CD4-positive, alpha-beta T cell (primary cell): Measurements from ENCODE around the gene VPS37D. TPM values are rescaled to one million over a fixed set of nuclear protein-coding genes. Genes with fewer than 3 reads are reported as not detected.
"Not testable (repeated sequence)": the region's sequence is repeated elsewhere in the genome, so short reads cannot be mapped to it uniquely, and the experiment has no call there.

ENCODE experiments used
- ATAC-seq: fragments of 200-7000 bp; cut with Tn5 transposase; one replicate; pipeline ENCODE4 v1.10.0; 2022; ENCODE audit warnings: mild to moderate bottlenecking; ENCODE audit not compliant: poor library complexity
- CTCF ChIA-PET: fragments of 350-600 bp; sonication (Branson Sonifier 250); formaldehyde crosslinking; loops from one replicate; lab custom pipeline; 2021; ENCODE audit warnings: antibody characterized with exemption, inconsistent platforms; lab: Charles Lee
- POLR2A ChIA-PET: fragments of 350-600 bp; sonication (Branson Sonifier 250); formaldehyde crosslinking; loops from one replicate; lab custom pipeline; 2021; ENCODE audit warnings: antibody characterized with exemption, inconsistent platforms; lab: Charles Lee
- DNase-seq, 14 experiments: peaks; one replicate each; pipeline ENCODE4 v3.0.0-alpha.2; 2013 to 2020; ENCODE audit warnings: mixed read lengths in 2 of 14
- H3K27ac ChIP-seq, 2 donors: one replicate each; pipeline versions ENCODE4 v1.5.1 to v1.7.0; 2013; ENCODE audit warnings: low read length in 2 of 2, low read depth in 1 of 2, mild to moderate bottlenecking in 1 of 2
- H3K27me3 ChIP-seq, 2 experiments: 1 replicate in 1 of 2; 2 replicates in 1 of 2; pipeline versions ENCODE4 v1.6.1 to v1.7.0; 2013; ENCODE audit warnings: low read length in 2 of 2, control low read depth in 1 of 2, mild to moderate bottlenecking in 1 of 2, moderate library complexity in 1 of 2; ENCODE audit not compliant: insufficient read depth in 2 of 2, control insufficient read depth in 1 of 2
- H3K36me3 ChIP-seq: one replicate; pipeline ENCODE4 v1.6.1; 2013; ENCODE audit warnings: low read length, control low read depth; ENCODE audit not compliant: insufficient read depth
- H3K4me1 ChIP-seq: one replicate; pipeline ENCODE4 v1.6.1; 2013; ENCODE audit warnings: low read length, control low read depth; ENCODE audit not compliant: insufficient read depth
- H3K4me3 ChIP-seq: one replicate; pipeline ENCODE4 v1.5.1; 2013; ENCODE audit warnings: mild to moderate bottlenecking, low read length, moderate library complexity
- H3K9me3 ChIP-seq, 2 experiments: 1 replicate in 1 of 2; 2 replicates in 1 of 2; pipeline versions ENCODE4 v1.6.1 to v1.7.0; 2013; ENCODE audit warnings: low read length in 2 of 2, mild to moderate bottlenecking in 2 of 2, control low read depth in 1 of 2, moderate library complexity in 1 of 2; ENCODE audit not compliant: control insufficient read depth in 1 of 2, insufficient read depth in 1 of 2
- H3K27ac Mint-ChIP-seq: one replicate; pipeline ENCODE4 v1.8.0; 2020; ENCODE audit warnings: mixed read lengths
- H3K27me3 Mint-ChIP-seq: one replicate; pipeline ENCODE4 v1.8.0; 2021; ENCODE audit warnings: mixed read lengths
- H3K36me3 Mint-ChIP-seq: one replicate; pipeline ENCODE4 v1.8.0; 2021; ENCODE audit warnings: low read depth, mixed read lengths
- H3K4me1 Mint-ChIP-seq: one replicate; pipeline ENCODE4 v1.8.0; 2021; ENCODE audit warnings: low read depth, mixed read lengths
- H3K4me3 Mint-ChIP-seq: one replicate; pipeline ENCODE4 v1.8.0; 2020; ENCODE audit warnings: mild to moderate bottlenecking, mixed read lengths
- H3K9me3 Mint-ChIP-seq: one replicate; pipeline ENCODE4 v1.8.0; 2020; ENCODE audit warnings: mixed read lengths
- CTCF ChIP-seq: fragments of 200-600 bp; IDR thresholded peaks from one replicate; pipeline ENCODE4 v1.8.0; 2022; ENCODE audit warnings: antibody characterized with exemption, mild to moderate bottlenecking
- intact Hi-C, 2 experiments: fragments of 100-400 bp; cut with DNase I in 1 of 2; cut with micrococcal nuclease in 1 of 2; formaldehyde crosslinking; loops; one replicate each; pipeline versions ENCODE4 v1.15.1 to v1.9.0; 2023 to 2025; cut with DNase I, micrococcal nuclease
- total RNA-seq, 174 experiments: library from RNA in 2 of 174; stranded (reverse) in 2 of 174; gene quantifications; one replicate each; pipeline ENCODE4 v1.2.3 and lab custom pipeline; 2021 to 2026

The VPS37D gene
- total RNA-seq, 2 experiments from 2014 or later: 0.81 to 0.96 TPM

GRCh38 chr7:73671857-73672445, 4.3 kb downstream of the VPS37D start:
- Histone ChIP-seq H3K36me3 (no peaks in the 10 kb centered on the region), H3K27ac (no peak overlapping the region), H3K4me1 (peaks cover 14% of the 10 kb centered on the region), H3K9me3 (peaks cover 0 to 4% of the 10 kb centered on the region in 2 experiments), H3K4me3 (no peak overlapping the region), H3K27me3 (peaks cover 3 to 12% of the 10 kb centered on the region in 2 experiments)
- intact Hi-C loops: no loop called here
- CTCF ChIA-PET: no interaction called here
- TF ChIP-seq CTCF: no peak
- POLR2A ChIA-PET: no interaction called here
- H3K9me3 Mint-ChIP-seq: no peaks in the 10 kb centered on the region
- no peak for ATAC-seq
- peaks cover 6% of the 10 kb centered on the region for H3K27me3 Mint-ChIP-seq
- DNase-seq: no peak
- no peak overlapping the region for H3K27ac Mint-ChIP-seq
- no peaks in the 10 kb centered on the region for H3K36me3 Mint-ChIP-seq
- peaks cover 5% of the 10 kb centered on the region for H3K4me1 Mint-ChIP-seq
- H3K4me3 Mint-ChIP-seq: no peak overlapping the region

GRCh38 chr7:73674468-73675124, 7.0 kb downstream of the VPS37D start:
- POLR2A ChIA-PET: interaction anchor here (0.7 kb wide), 1 partner anchor 51 kb away, joined by 4 read pairs; no protein-coding TSS in a partner anchor
- no peak for DNase-seq
- Mint-ChIP-seq H3K27me3 (no peaks in the 10 kb centered on the region), H3K9me3 (no peaks in the 10 kb centered on the region), H3K27ac (no peak overlapping the region), H3K4me1 (no peaks in the 10 kb centered on the region), H3K4me3 (no peak overlapping the region), H3K36me3 (peaks cover 15% of the 10 kb centered on the region)
- ATAC-seq: no peak
- CTCF ChIA-PET: no interaction called here
- H3K36me3 ChIP-seq: peaks cover 8% of the 10 kb centered on the region
- no peaks in the 10 kb centered on the region for H3K9me3 ChIP-seq
- H3K27me3 ChIP-seq: no peaks in the 10 kb centered on the region
- no peaks in the 10 kb centered on the region for H3K4me1 ChIP-seq
- no peak for TF ChIP-seq CTCF
- H3K4me3 ChIP-seq: no peak overlapping the region
- intact Hi-C loops: loop anchor here in 1 of 2 experiments (2.0 kb wide), 1 partner anchor 20 kb away; no protein-coding TSS in a partner anchor
- no peak overlapping the region for H3K27ac ChIP-seq

GRCh38 chr7:73676062-73676461, 8.4 kb downstream of the VPS37D start:
- H3K4me1 ChIP-seq, ATAC-seq, H3K27me3 Mint-ChIP-seq, H3K4me3 Mint-ChIP-seq, H3K27me3 ChIP-seq, H3K27ac ChIP-seq, intact Hi-C loops, H3K27ac Mint-ChIP-seq, H3K4me1 Mint-ChIP-seq, H3K9me3 Mint-ChIP-seq, H3K9me3 ChIP-seq, DNase-seq, POLR2A ChIA-PET, H3K4me3 ChIP-seq: not testable (repeated sequence)
- CTCF ChIA-PET: interaction anchor here (0.6 to 1.2 kb wide), 2 partner anchors 8 to 32 kb away, joined by 3 to 5 read pairs; partner anchors contain the start of gene VPS37D
- peaks cover 12% of the 10 kb centered on the region for H3K36me3 ChIP-seq
- H3K36me3 Mint-ChIP-seq: peaks cover 21% of the 10 kb centered on the region
